H1 (cell line): ENCODE results near the gene GID4.

Source experiments
- CHD2 ChIP-seq: IDR thresholded peaks from 2 replicates; pipeline ENCODE4 v1.6.1; 2012; ENCODE audit warnings: low read length, improper control_type of control experiment
- CTCF ChIP-seq, 3 experiments: IDR thresholded peaks; 1 replicate in 2 of 3; 2 replicates in 1 of 3; pipeline versions ENCODE4 v1.5.1 to v1.6.1; 2011; ENCODE audit warnings: low read length in 3 of 3, mild to moderate bottlenecking in 3 of 3, inconsistent platforms in 2 of 3, low read depth in 1 of 3, moderate library complexity in 1 of 3; ENCODE audit not compliant: insufficient read depth in 1 of 3; ENCODE audit errors: control extremely low read depth in 1 of 3
- KDM1A ChIP-seq: fragments of 200-600, 300-600 bp; sonication (generic); IDR thresholded peaks from 2 replicates; pipeline ENCODE4 v1.7.1; 2016; ENCODE audit warnings: mild to moderate bottlenecking, low read length, borderline replicate concordance
- PHF8 ChIP-seq: fragments of 200-600 bp; sonication (generic); conservative IDR thresholded peaks from 2 replicates; pipeline ENCODE4 v1.7.1; 2012; ENCODE audit warnings: low read depth, mild to moderate bottlenecking, inconsistent platforms, low read length, moderate library complexity
- TAF7 ChIP-seq: optimal IDR thresholded peaks from 2 replicates; pipeline ENCODE3; 2011; ENCODE audit warnings: low read depth, mild to moderate bottlenecking, inconsistent platforms, low read length, moderate library complexity, borderline replicate concordance
- USF2 ChIP-seq: IDR thresholded peaks from 2 replicates; pipeline ENCODE4 v1.6.1; 2011; ENCODE audit warnings: low read length, improper control_type of control experiment

DNA sequence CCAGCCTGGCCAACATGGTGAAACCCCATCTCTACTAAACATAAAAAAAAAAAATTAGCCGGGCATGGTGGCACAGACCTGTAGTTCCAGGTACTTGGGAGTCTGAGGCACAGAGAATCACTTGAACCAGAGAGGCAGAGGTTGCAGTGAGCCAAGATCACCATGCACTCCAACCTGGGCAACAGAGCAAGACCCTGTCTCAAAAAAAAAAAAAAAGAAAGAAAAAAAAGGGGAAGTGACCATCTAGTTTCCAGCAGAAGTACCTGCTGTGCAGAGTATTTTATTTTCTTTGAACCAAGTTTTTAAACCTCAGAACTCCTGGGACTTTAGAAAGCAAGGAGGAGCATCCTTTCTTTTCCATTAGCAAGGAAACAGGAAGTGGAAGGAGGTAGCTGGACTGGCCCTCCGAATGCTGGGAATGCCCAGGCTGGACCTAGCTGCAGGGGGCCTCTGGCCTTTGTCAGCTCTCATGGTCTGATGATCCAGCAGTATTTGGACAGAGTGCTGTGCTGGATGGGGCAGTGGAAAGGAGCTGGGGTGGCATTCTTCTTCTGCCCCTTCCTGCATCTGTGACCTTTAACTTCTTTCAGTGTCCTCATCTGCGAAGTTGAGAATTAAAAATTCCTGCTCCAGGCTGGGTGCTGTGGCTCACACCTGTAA, 6.6 kb downstream of the GID4 start:
- TF ChIP-seq CHD2 (no peak), CTCF (IDR thresholded peaks at IDR 0.05; ENCODE audit: control extremely low read depth in 1 of 3, insufficient read depth in 1 of 3, low read depth in 1 of 3, low read length in 3 of 3) (no peak), KDM1A (no peak), USF2 (no peak), TAF7 (no peak), PHF8 (no peak)
